Liver (tissue), 9 donors: ENCODE measurements around the gene IL1RL1. TPM values are rescaled to one million over a fixed set of nuclear protein-coding genes. Genes with fewer than 3 reads are reported as not detected.
A peak's percentile ranks its signal among the peaks of the same experiment; 100 is the strongest.

ENCODE experiments used
- DNase-seq: peaks from one replicate; pipeline ENCODE4 v3.0.0-alpha.2; 2017; ENCODE audit warnings: low spot score
- H3K27ac ChIP-seq, 2 donors: one replicate each; pipeline ENCODE4 v1.7.0; 2013; ENCODE audit warnings: inconsistent platforms in 2 of 2, low read length in 2 of 2, control low read depth in 1 of 2, low read depth in 1 of 2, mild to moderate bottlenecking in 1 of 2
- H3K27me3 ChIP-seq, 4 donors: one replicate each; pipeline versions ENCODE4 v1.6.1 to v1.7.0; 2013; ENCODE audit warnings: low read length in 3 of 4, inconsistent platforms in 1 of 4, mild to moderate bottlenecking in 1 of 4, moderate library complexity in 1 of 4; ENCODE audit not compliant: control insufficient read depth in 4 of 4, insufficient read depth in 4 of 4
- H3K36me3 ChIP-seq, 4 donors: one replicate each; pipeline versions ENCODE4 v1.6.1 to v1.7.0; 2013; ENCODE audit warnings: low read length in 3 of 4, mild to moderate bottlenecking in 3 of 4, low read depth in 1 of 4, moderate library complexity in 1 of 4; ENCODE audit not compliant: control insufficient read depth in 4 of 4, insufficient read depth in 3 of 4
- H3K4me1 ChIP-seq, 4 donors: one replicate each; pipeline versions ENCODE4 v1.6.1 to v1.7.0; 2013; ENCODE audit warnings: low read length in 3 of 4, mild to moderate bottlenecking in 3 of 4, moderate library complexity in 1 of 4; ENCODE audit not compliant: control insufficient read depth in 4 of 4, insufficient read depth in 4 of 4
- H3K4me3 ChIP-seq, 3 donors: one replicate each; pipeline versions ENCODE4 v1.6.1 to v1.7.0; 2013; ENCODE audit warnings: low read length in 3 of 3, control low read depth in 1 of 3, low read depth in 1 of 3, mild to moderate bottlenecking in 1 of 3
- H3K9ac ChIP-seq, 2 donors: one replicate each; pipeline ENCODE4 v1.7.0; 2013; ENCODE audit warnings: low read length in 2 of 2, mild to moderate bottlenecking in 2 of 2, moderate library complexity in 2 of 2, control low read depth in 1 of 2, low read depth in 1 of 2
- H3K9me3 ChIP-seq, 4 donors: one replicate each; pipeline versions ENCODE4 v1.6.1 to v1.7.0; 2013; ENCODE audit warnings: low read length in 3 of 4; ENCODE audit not compliant: control insufficient read depth in 4 of 4
- ATF3 ChIP-seq: IDR thresholded peaks from 2 replicates; pipeline ENCODE4 v1.6.1; 2016; ENCODE audit warnings: antibody characterized with exemption
- CTCF ChIP-seq: fragments of 150-350 bp; IDR thresholded peaks from 2 replicates; pipeline ENCODE4 v1.5.1; 2017; ENCODE audit warnings: improper control_type of control experiment, low read depth, low read length; ENCODE audit not compliant: missing input control
- EGR1 ChIP-seq, 2 donors: IDR thresholded peaks; 2 replicates each; pipeline ENCODE4 v1.6.1; 2016 to 2018; ENCODE audit warnings: antibody characterized with exemption in 2 of 2, low read depth in 2 of 2
- FOXA1 ChIP-seq: IDR thresholded peaks from 2 replicates; pipeline ENCODE4 v1.6.1; 2016; ENCODE audit warnings: antibody characterized with exemption
- FOXA2 ChIP-seq: IDR thresholded peaks from 2 replicates; pipeline ENCODE4 v1.6.1; 2016; ENCODE audit warnings: antibody characterized with exemption
- GABPA ChIP-seq, 2 donors: IDR thresholded peaks in 1 of 2; conservative IDR thresholded peaks in 1 of 2; 2 replicates each; pipeline ENCODE4 v1.6.1; 2016; ENCODE audit warnings: antibody characterized with exemption in 2 of 2, mild to moderate bottlenecking in 1 of 2, moderate library complexity in 1 of 2
- HNF4A ChIP-seq, 2 donors: conservative IDR thresholded peaks; 2 replicates each; pipeline ENCODE4 v1.6.1; 2016; ENCODE audit warnings: antibody characterized with exemption in 2 of 2, mild to moderate bottlenecking in 2 of 2
- HNF4G ChIP-seq: IDR thresholded peaks from 2 replicates; pipeline ENCODE4 v1.6.1; 2016; ENCODE audit warnings: antibody characterized with exemption
- JUND ChIP-seq, 2 donors: IDR thresholded peaks; 2 replicates each; pipeline ENCODE4 v1.6.1; 2016; ENCODE audit warnings: antibody characterized with exemption in 2 of 2
- NR2F2 ChIP-seq: IDR thresholded peaks from 2 replicates; pipeline ENCODE4 v1.6.1; 2016; ENCODE audit warnings: antibody characterized with exemption
- RAD21 ChIP-seq, 2 donors: IDR thresholded peaks; 2 replicates each; pipeline ENCODE4 v1.6.1; 2016; ENCODE audit warnings: antibody characterized with exemption in 2 of 2, mild to moderate bottlenecking in 2 of 2
- REST ChIP-seq: IDR thresholded peaks from 2 replicates; pipeline ENCODE4 v1.6.1; 2016; ENCODE audit warnings: antibody characterized with exemption, mild to moderate bottlenecking
- RXRA ChIP-seq, 2 donors: IDR thresholded peaks; 2 replicates each; pipeline ENCODE4 v1.6.1; 2017 to 2018; ENCODE audit warnings: antibody characterized with exemption in 2 of 2, mild to moderate bottlenecking in 1 of 2
- SP1 ChIP-seq: IDR thresholded peaks from 2 replicates; pipeline ENCODE4 v1.6.1; 2018; ENCODE audit warnings: antibody characterized with exemption, mild to moderate bottlenecking
- TAF1 ChIP-seq: conservative IDR thresholded peaks from 2 replicates; pipeline ENCODE4 v1.6.1; 2016; ENCODE audit warnings: antibody characterized with exemption, mild to moderate bottlenecking
- YY1 ChIP-seq: IDR thresholded peaks from 2 replicates; pipeline ENCODE4 v1.6.1; 2016; ENCODE audit warnings: antibody characterized with exemption, mild to moderate bottlenecking
- WGBS: extraction: QIAGEN DNeasy Blood & Tissue Kit; methylation state at CpG from one replicate; pipeline ENCODE4 v1.1.7; 2013; 5-methylcytosine and 5-hydroxymethylcytosine counted together
- polyA plus RNA-seq, 2 donors: library from polyadenylated mRNA; stranded (reverse) in 1 of 2; unstranded in 1 of 2; fragments of 200-250 nt in 1 of 2; fragments of >200 nt in 1 of 2; fragmentation: Nextera tagmentation in 1 of 2; extraction: Ambion mirVana in 1 of 2; gene quantifications; one replicate each; pipeline versions ENCODE4 v1.2.1 to v1.2.3, GENCODE V29; 2013 to 2015
- total RNA-seq, 2 donors: library from RNA; depleted of rRNA; stranded (reverse); fragments of >200 nt; gene quantifications; one replicate each; pipeline ENCODE4 v1.2.3, GENCODE V29; 2014
- TF ChIP-seq, protein P1 (sequence below): IDR thresholded peaks from 2 replicates; pipeline ENCODE4 v1.6.1; 2016; ENCODE audit warnings: antibody characterized with exemption
- TF ChIP-seq, protein P2 (sequence below): IDR thresholded peaks from 2 replicates; pipeline ENCODE4 v1.6.1; 2016; ENCODE audit warnings: antibody characterized with exemption
- donor health status: healthy.
- donor health status: healthy.
- donor health status: healthy.
- donor health status: healthy.
- donor health status: healthy.

The IL1RL1 gene
- total and polyA plus RNA-seq, 4 donors = 0.75 to 6.2 (median 3.2) TPM

GRCh38 chr2:102367331-102367971, 56.1 kb downstream of the IL1RL1 start:
- TF ChIP-seq SP1 (no peak), YY1 (no peak), EGR1 (IDR thresholded peaks at IDR 0.05; ENCODE audit: low read depth in 2 of 2) (no peak), HNF4G (no peak), TAF1 (no peak)
- TF ChIP-seq, protein P1, sequence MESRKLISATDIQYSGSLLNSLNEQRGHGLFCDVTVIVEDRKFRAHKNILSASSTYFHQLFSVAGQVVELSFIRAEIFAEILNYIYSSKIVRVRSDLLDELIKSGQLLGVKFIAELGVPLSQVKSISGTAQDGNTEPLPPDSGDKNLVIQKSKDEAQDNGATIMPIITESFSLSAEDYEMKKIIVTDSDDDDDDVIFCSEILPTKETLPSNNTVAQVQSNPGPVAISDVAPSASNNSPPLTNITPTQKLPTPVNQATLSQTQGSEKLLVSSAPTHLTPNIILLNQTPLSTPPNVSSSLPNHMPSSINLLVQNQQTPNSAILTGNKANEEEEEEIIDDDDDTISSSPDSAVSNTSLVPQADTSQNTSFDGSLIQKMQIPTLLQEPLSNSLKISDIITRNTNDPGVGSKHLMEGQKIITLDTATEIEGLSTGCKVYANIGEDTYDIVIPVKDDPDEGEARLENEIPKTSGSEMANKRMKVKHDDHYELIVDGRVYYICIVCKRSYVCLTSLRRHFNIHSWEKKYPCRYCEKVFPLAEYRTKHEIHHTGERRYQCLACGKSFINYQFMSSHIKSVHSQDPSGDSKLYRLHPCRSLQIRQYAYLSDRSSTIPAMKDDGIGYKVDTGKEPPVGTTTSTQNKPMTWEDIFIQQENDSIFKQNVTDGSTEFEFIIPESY = no peak
- TF ChIP-seq, protein P2, sequence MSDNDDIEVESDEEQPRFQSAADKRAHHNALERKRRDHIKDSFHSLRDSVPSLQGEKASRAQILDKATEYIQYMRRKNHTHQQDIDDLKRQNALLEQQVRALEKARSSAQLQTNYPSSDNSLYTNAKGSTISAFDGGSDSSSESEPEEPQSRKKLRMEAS = no peak
- Histone ChIP-seq H3K9ac (no peak overlapping the region), H3K36me3 (peaks cover 0 to 18% (median 11%) of the 10 kb centered on the region in 4 donors), H3K4me3 (no peak overlapping the region), H3K27me3 (no peaks in the 10 kb centered on the region), H3K9me3 (peaks cover 0 to 11% (median 2%) of the 10 kb centered on the region in 4 donors), H3K4me1 (no peaks in the 10 kb centered on the region), H3K27ac (peak overlapping the region in 1 of 2 donors; percentile 10)
- 87% methylated on average over 6 of the region's 6 CpGs for WGBS
- no peak for DNase-seq

DNA sequence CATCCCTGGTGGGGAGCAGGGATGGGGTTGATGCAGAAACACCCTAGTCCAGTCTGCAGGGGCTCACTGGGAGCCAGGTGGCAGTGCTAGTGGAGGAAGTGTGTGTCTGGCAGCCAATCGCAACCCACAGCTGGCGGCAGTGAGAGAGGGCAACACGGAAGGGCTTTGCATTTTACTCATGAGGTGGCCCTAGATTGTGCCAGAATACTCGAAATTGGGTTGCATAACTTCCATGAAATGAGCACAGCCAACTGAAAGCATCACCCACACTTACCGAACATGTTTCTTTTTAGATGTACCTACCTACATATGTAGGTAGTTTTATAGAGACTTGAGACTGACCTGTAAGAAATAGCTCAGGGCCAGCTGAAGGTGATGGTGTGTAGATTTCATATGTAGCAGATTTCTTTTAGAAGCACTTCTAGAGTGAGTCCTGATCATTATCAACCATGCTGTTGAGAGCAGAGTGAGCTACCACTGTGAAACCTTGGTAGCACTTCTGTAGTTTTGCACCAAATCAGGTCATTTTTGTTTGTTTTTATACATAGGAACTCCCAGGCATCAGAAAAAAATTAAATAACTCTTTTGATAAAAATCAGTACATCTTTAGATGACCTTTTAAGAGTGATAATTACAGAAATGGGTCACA, 57.2 kb downstream of the IL1RL1 start:
- peaks cover 0 to 11% (median 2%) of the 10 kb centered on the region in 4 donors for H3K9me3 ChIP-seq
- H3K27ac ChIP-seq = no peak overlapping the region
- H3K4me3 ChIP-seq = no peak overlapping the region
- no peaks in the 10 kb centered on the region for H3K27me3 ChIP-seq
- DNase-seq = no peak
- WGBS = 90% methylated on average over 5 of the region's 5 CpGs
- H3K4me1 ChIP-seq = no peaks in the 10 kb centered on the region
- H3K36me3 ChIP-seq = peaks cover 0 to 12% (median 9%) of the 10 kb centered on the region in 4 donors
- H3K9ac ChIP-seq = no peak overlapping the region
- TF ChIP-seq, protein P2 = no peak
- TF ChIP-seq ATF3 (no peak), YY1 (no peak), JUND (IDR thresholded peaks at IDR 0.05) (no peak), FOXA1 (no peak), HNF4A (conservative IDR thresholded peaks at IDR 0.05) (no peak), EGR1 (IDR thresholded peaks at IDR 0.05; ENCODE audit: low read depth in 2 of 2) (no peak), RAD21 (IDR thresholded peaks at IDR 0.05) (no peak), CTCF (no peak), REST (no peak), TAF1 (no peak), SP1 (no peak), NR2F2 (no peak), GABPA (IDR thresholded peaks at IDR 0.05 in 1 of 2, conservative IDR thresholded peaks at IDR 0.05 in 1 of 2) (no peak), RXRA (IDR thresholded peaks at IDR 0.05) (no peak), FOXA2 (no peak), HNF4G (no peak)
- TF ChIP-seq, protein P1 = no peak
